ENCODE results near the gene CAPN12. TPM values are rescaled to one million over a fixed set of nuclear protein-coding genes. Genes with fewer than 3 reads are reported as not detected.

Gene CAPN12
- total RNA-seq, 1 experiment from 2014 or later: 58.5 TPM

GRCh38 chr19:38697641-38698071 lies 46.6 kb downstream of the CAPN12 start:
- POLR2A ChIA-PET: interaction anchor here (0.6 kb wide), 1 partner anchor 36 kb away, joined by 12 read pairs; no protein-coding TSS in a partner anchor
- Histone ChIP-seq H3K27ac (ENCODE audit: low read length) (peak overlapping the region; percentile 98), H3K4me1 (ENCODE audit: control insufficient read depth, insufficient read depth, low read length) (peaks cover 100% of the 10 kb centered on the region), H3K27me3 (ENCODE audit: control insufficient read depth, insufficient read depth, low read length) (no peaks in the 10 kb centered on the region), H3K36me3 (ENCODE audit: control insufficient read depth, insufficient read depth, low read length) (peaks cover 40% of the 10 kb centered on the region), H3K4me3 (ENCODE audit: low read depth in 2 of 2, low read length in 2 of 2) (no peak overlapping the region), H3K9me3 (ENCODE audit: control insufficient read depth, insufficient read depth, low read depth, low read length) (no peaks in the 10 kb centered on the region)
- in situ Hi-C loops (cut with HindIII; ENCODE audit: low pct_unique_long_range_greater_than_20kb, low sequenced_read_pairs) (no loop called here), intact Hi-C loops (cut with micrococcal nuclease; ENCODE audit: unreplicated experiment) (no loop called here)
- BruUV-seq (replicated peaks): no TSS peak
- ATAC-seq: no peak
- no peak for TF ChIP-seq SIN3A (IDR thresholded peaks at IDR 0.05; ENCODE audit: borderline replicate concordance, insufficient read depth, low read depth, low read length)
- TF ChIP-seq, protein P1, sequence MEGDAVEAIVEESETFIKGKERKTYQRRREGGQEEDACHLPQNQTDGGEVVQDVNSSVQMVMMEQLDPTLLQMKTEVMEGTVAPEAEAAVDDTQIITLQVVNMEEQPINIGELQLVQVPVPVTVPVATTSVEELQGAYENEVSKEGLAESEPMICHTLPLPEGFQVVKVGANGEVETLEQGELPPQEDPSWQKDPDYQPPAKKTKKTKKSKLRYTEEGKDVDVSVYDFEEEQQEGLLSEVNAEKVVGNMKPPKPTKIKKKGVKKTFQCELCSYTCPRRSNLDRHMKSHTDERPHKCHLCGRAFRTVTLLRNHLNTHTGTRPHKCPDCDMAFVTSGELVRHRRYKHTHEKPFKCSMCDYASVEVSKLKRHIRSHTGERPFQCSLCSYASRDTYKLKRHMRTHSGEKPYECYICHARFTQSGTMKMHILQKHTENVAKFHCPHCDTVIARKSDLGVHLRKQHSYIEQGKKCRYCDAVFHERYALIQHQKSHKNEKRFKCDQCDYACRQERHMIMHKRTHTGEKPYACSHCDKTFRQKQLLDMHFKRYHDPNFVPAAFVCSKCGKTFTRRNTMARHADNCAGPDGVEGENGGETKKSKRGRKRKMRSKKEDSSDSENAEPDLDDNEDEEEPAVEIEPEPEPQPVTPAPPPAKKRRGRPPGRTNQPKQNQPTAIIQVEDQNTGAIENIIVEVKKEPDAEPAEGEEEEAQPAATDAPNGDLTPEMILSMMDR (IDR thresholded peaks at IDR 0.05): no peak
- TF ChIP-seq TCF7L2 (IDR thresholded peaks at IDR 0.05; ENCODE audit: low read depth, low read length): no peak
- no peak for TF ChIP-seq POLR2AphosphoS5 (IDR thresholded peaks at IDR 0.05; ENCODE audit: low read depth, low read length)
- TF ChIP-seq, protein P2, sequence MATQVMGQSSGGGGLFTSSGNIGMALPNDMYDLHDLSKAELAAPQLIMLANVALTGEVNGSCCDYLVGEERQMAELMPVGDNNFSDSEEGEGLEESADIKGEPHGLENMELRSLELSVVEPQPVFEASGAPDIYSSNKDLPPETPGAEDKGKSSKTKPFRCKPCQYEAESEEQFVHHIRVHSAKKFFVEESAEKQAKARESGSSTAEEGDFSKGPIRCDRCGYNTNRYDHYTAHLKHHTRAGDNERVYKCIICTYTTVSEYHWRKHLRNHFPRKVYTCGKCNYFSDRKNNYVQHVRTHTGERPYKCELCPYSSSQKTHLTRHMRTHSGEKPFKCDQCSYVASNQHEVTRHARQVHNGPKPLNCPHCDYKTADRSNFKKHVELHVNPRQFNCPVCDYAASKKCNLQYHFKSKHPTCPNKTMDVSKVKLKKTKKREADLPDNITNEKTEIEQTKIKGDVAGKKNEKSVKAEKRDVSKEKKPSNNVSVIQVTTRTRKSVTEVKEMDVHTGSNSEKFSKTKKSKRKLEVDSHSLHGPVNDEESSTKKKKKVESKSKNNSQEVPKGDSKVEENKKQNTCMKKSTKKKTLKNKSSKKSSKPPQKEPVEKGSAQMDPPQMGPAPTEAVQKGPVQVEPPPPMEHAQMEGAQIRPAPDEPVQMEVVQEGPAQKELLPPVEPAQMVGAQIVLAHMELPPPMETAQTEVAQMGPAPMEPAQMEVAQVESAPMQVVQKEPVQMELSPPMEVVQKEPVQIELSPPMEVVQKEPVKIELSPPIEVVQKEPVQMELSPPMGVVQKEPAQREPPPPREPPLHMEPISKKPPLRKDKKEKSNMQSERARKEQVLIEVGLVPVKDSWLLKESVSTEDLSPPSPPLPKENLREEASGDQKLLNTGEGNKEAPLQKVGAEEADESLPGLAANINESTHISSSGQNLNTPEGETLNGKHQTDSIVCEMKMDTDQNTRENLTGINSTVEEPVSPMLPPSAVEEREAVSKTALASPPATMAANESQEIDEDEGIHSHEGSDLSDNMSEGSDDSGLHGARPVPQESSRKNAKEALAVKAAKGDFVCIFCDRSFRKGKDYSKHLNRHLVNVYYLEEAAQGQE (IDR thresholded peaks at IDR 0.05; ENCODE audit: insufficient read depth in 1 of 2, low read depth in 2 of 2, low read length in 1 of 2): no peak
- no peak for DNase-seq (ENCODE audit: low read depth, low spot score)
- CTCF ChIA-PET: no interaction called here

- no TSS peak for BruUV-seq (replicated peaks)
- Histone ChIP-seq H3K36me3 (ENCODE audit: control insufficient read depth, insufficient read depth, low read length) (peaks cover 36% of the 10 kb centered on the region), H3K4me3 (ENCODE audit: low read depth in 2 of 2, low read length in 2 of 2) (no peak overlapping the region), H3K9me3 (ENCODE audit: control insufficient read depth, insufficient read depth, low read depth, low read length) (no peaks in the 10 kb centered on the region), H3K27ac (ENCODE audit: low read length) (peak overlapping the region; percentile 98), H3K4me1 (ENCODE audit: control insufficient read depth, insufficient read depth, low read length) (peaks cover 100% of the 10 kb centered on the region), H3K27me3 (ENCODE audit: control insufficient read depth, insufficient read depth, low read length) (no peaks in the 10 kb centered on the region)
- CTCF ChIA-PET: no interaction called here
- POLR2A ChIA-PET: interaction anchor here (0.6 to 0.7 kb wide), 2 partner anchors 36 to 252 kb away, joined by 5 to 12 read pairs; no protein-coding TSS in a partner anchor
- in situ Hi-C loops (cut with HindIII; ENCODE audit: low pct_unique_long_range_greater_than_20kb, low sequenced_read_pairs) (no loop called here), intact Hi-C loops (cut with micrococcal nuclease; ENCODE audit: unreplicated experiment) (no loop called here)
- TF ChIP-seq, protein P1 (IDR thresholded peaks at IDR 0.05): no peak
- no peak for TF ChIP-seq TCF7L2 (IDR thresholded peaks at IDR 0.05; ENCODE audit: low read depth, low read length)
- no peak for TF ChIP-seq POLR2AphosphoS5 (IDR thresholded peaks at IDR 0.05; ENCODE audit: low read depth, low read length)
- TF ChIP-seq, protein P2 (IDR thresholded peaks at IDR 0.05; ENCODE audit: insufficient read depth in 1 of 2, low read depth in 2 of 2, low read length in 1 of 2): no peak
- TF ChIP-seq SIN3A (IDR thresholded peaks at IDR 0.05; ENCODE audit: borderline replicate concordance, insufficient read depth, low read depth, low read length): no peak
- ATAC-seq (no peak), DNase-seq (ENCODE audit: low read depth, low spot score) (no peak)
Observed at GRCh38 chr19:38697197-38697596, 47.1 kb downstream of the CAPN12 start.
